Measurements from ENCODE around the gene PTPRD. TPM values are rescaled to one million over a fixed set of nuclear protein-coding genes. Genes with fewer than 3 reads are reported as not detected.

The PTPRD gene
- total RNA-seq, 1 donor from 2014 or later, result 136 TPM

GRCh38 chr9:8560560-8561525 is 2052.0 kb downstream of the PTPRD start:
- Histone ChIP-seq H3K27ac (no peak overlapping the region), H3K4me1 (peaks cover 11% of the 10 kb centered on the region), H3F3A (ENCODE audit: low read depth) (no peaks in the 10 kb centered on the region), H3K9me3 (ENCODE audit: low read depth) (no peaks in the 10 kb centered on the region), H3K9ac (no peak overlapping the region), H3K4me2 (peak overlapping the region; percentile 15), H3K79me2 (ENCODE audit: low read depth) (no peaks in the 10 kb centered on the region), H3K36me3 (no peaks in the 10 kb centered on the region), H3K4me3 (no peak overlapping the region), H4K20me1 (ENCODE audit: low read depth) (peaks cover 7% of the 10 kb centered on the region), H3K27me3 (no peaks in the 10 kb centered on the region), H2AFZ (replicated peaks) (no peak overlapping the region)
- TF ChIP-seq EZH2phosphoT487 (IDR thresholded peaks at IDR 0.05), result no peak
- no peak for TF ChIP-seq EZH2 (IDR thresholded peaks at IDR 0.05)
- TF ChIP-seq, protein P1, sequence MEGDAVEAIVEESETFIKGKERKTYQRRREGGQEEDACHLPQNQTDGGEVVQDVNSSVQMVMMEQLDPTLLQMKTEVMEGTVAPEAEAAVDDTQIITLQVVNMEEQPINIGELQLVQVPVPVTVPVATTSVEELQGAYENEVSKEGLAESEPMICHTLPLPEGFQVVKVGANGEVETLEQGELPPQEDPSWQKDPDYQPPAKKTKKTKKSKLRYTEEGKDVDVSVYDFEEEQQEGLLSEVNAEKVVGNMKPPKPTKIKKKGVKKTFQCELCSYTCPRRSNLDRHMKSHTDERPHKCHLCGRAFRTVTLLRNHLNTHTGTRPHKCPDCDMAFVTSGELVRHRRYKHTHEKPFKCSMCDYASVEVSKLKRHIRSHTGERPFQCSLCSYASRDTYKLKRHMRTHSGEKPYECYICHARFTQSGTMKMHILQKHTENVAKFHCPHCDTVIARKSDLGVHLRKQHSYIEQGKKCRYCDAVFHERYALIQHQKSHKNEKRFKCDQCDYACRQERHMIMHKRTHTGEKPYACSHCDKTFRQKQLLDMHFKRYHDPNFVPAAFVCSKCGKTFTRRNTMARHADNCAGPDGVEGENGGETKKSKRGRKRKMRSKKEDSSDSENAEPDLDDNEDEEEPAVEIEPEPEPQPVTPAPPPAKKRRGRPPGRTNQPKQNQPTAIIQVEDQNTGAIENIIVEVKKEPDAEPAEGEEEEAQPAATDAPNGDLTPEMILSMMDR (IDR thresholded peaks at IDR 0.05), result no peak
- DNase-seq (ENCODE audit: low spot score), result peak; percentile 19
- Mint-ChIP-seq H3K36me3 (peaks cover 1% of the 10 kb centered on the region), H3K27me3 (ENCODE audit: insufficient read depth, low read depth) (no peaks in the 10 kb centered on the region), H3K9me3 (no peaks in the 10 kb centered on the region), H3K4me3 (no peak overlapping the region), H3K4me1 (peaks cover 9% of the 10 kb centered on the region), H3K27ac (no peak overlapping the region)

GRCh38 chr9:8558176-8558575 is 2054.6 kb downstream of the PTPRD start:
- H3K27me3 ChIP-seq, result no peaks in the 10 kb centered on the region
- no peak overlapping the region for H3K4me2 ChIP-seq
- peaks cover 7% of the 10 kb centered on the region for H4K20me1 ChIP-seq (ENCODE audit: low read depth)
- no peaks in the 10 kb centered on the region for H3K79me2 ChIP-seq (ENCODE audit: low read depth)
- H2AFZ ChIP-seq (replicated peaks), result no peak overlapping the region
- H3K4me1 ChIP-seq, result peaks cover 11% of the 10 kb centered on the region
- no peak for DNase-seq (ENCODE audit: low spot score)
- no peaks in the 10 kb centered on the region for H3K27me3 Mint-ChIP-seq (ENCODE audit: insufficient read depth, low read depth)
- no peak overlapping the region for H3K4me3 ChIP-seq
- no peaks in the 10 kb centered on the region for H3K36me3 ChIP-seq
- no peak overlapping the region for H3K27ac ChIP-seq
- H3K4me3 Mint-ChIP-seq, result no peak overlapping the region
- H3K9me3 Mint-ChIP-seq, result no peaks in the 10 kb centered on the region
- TF ChIP-seq, protein P1 (IDR thresholded peaks at IDR 0.05), result no peak
- TF ChIP-seq EZH2 (IDR thresholded peaks at IDR 0.05) (no peak), EZH2phosphoT487 (IDR thresholded peaks at IDR 0.05) (no peak)
- H3K27ac Mint-ChIP-seq, result no peak overlapping the region
- H3K4me1 Mint-ChIP-seq, result peaks cover 9% of the 10 kb centered on the region
- no peaks in the 10 kb centered on the region for H3K9me3 ChIP-seq (ENCODE audit: low read depth)
- no peak overlapping the region for H3K9ac ChIP-seq
- peaks cover 1% of the 10 kb centered on the region for H3K36me3 Mint-ChIP-seq
- H3F3A ChIP-seq (ENCODE audit: low read depth), result no peaks in the 10 kb centered on the region

- H3K4me3 ChIP-seq, result no peak overlapping the region
- Mint-ChIP-seq H3K36me3 (peaks cover 1% of the 10 kb centered on the region), H3K27ac (no peak overlapping the region), H3K27me3 (ENCODE audit: insufficient read depth, low read depth) (no peaks in the 10 kb centered on the region), H3K4me3 (no peak overlapping the region), H3K9me3 (no peaks in the 10 kb centered on the region), H3K4me1 (peaks cover 5% of the 10 kb centered on the region)
- DNase-seq (ENCODE audit: low spot score), result no peak
- no peak overlapping the region for H3K9ac ChIP-seq
- no peaks in the 10 kb centered on the region for H3K9me3 ChIP-seq (ENCODE audit: low read depth)
- no peak overlapping the region for H2AFZ ChIP-seq (replicated peaks)
- H4K20me1 ChIP-seq (ENCODE audit: low read depth), result peaks cover 2% of the 10 kb centered on the region
- H3K36me3 ChIP-seq, result no peaks in the 10 kb centered on the region
- H3K27ac ChIP-seq, result no peak overlapping the region
- TF ChIP-seq, protein P1 (IDR thresholded peaks at IDR 0.05), result no peak
- TF ChIP-seq EZH2 (IDR thresholded peaks at IDR 0.05) (no peak), EZH2phosphoT487 (IDR thresholded peaks at IDR 0.05) (no peak)
- H3F3A ChIP-seq (ENCODE audit: low read depth), result no peaks in the 10 kb centered on the region
- H3K4me1 ChIP-seq, result peaks cover 5% of the 10 kb centered on the region
- H3K27me3 ChIP-seq, result no peaks in the 10 kb centered on the region
- no peak overlapping the region for H3K4me2 ChIP-seq
- H3K79me2 ChIP-seq (ENCODE audit: low read depth), result no peaks in the 10 kb centered on the region
These were observed 2056.9 kb downstream of the PTPRD start for GRCh38 chr9:8555762-8556500.

Measured in neural progenitor cell (in vitro differentiated cells).